ENCODE results near the gene RAD51. TPM values are rescaled to one million over a fixed set of nuclear protein-coding genes. Genes with fewer than 3 reads are reported as not detected.

The RAD51 gene
- 5.8 and 9.6 TPM in 2 replicates for total RNA-seq

GRCh38 chr15:40694688-40695468, at the start of gene RAD51:
RAD51 (plus strand) TSS chr15:40695174; CDS start chr15:40698759, 3,585 bp downstream.

GRCh38 chr15:40754883-40755811, 60.2 kb downstream of the RAD51 start, which contains the start of gene RMDN3:
RMDN3 (minus strand) TSS chr15:40755254; CDS start chr15:40754783, 471 bp downstream.

GRCh38 chr15:40763801-40764628, 69.0 kb downstream of the RAD51 start, which contains the start of gene GCHFR:
GCHFR (plus strand) TSS chr15:40764068; CDS start chr15:40764181, 113 bp downstream.

GRCh38 chr15:40769274-40770146, 74.5 kb downstream of the RAD51 start, which contains the start of gene C15orf62:
C15orf62 (plus strand) TSS chr15:40769980; CDS start chr15:40770496, 516 bp downstream.

Other genes with a start within 250 kb of the RAD51 start
- gene CHST14, start 224.2 kb upstream of the RAD51 start, total RNA-seq, result 10.7 and 12.2 TPM in 2 replicates
- 25.7 and 36.2 TPM in 2 replicates for gene CCDC32, start 130.1 kb upstream of the RAD51 start, total RNA-seq
- 17.5 and 19.0 TPM in 2 replicates for gene RPUSD2, start 125.9 kb upstream of the RAD51 start, total RNA-seq
- 18.5 and 24.8 TPM in 2 replicates for gene KNL1, start 100.9 kb upstream of the RAD51 start, total RNA-seq
- 20.8 and 43.0 TPM in 2 replicates for gene RMDN3, start 60.1 kb downstream of the RAD51 start, total RNA-seq
- gene GCHFR, start 68.9 kb downstream of the RAD51 start, total RNA-seq, result 6.8 and 11.2 TPM in 2 replicates
- gene C15orf62, start 74.8 kb downstream of the RAD51 start, total RNA-seq, result under 0.01 and 0.46 TPM in 2 replicates
- 21.4 and 36.9 TPM in 2 replicates for gene ZFYVE19, start 111.9 kb downstream of the RAD51 start, total RNA-seq
- 19.8 and 56.7 TPM in 2 replicates for gene DNAJC17, start 112.3 kb downstream of the RAD51 start, total RNA-seq
- not detected in 2 replicates for gene PPP1R14D, start 133.5 kb downstream of the RAD51 start, total RNA-seq
- gene SPINT1, start 148.9 kb downstream of the RAD51 start, total RNA-seq, result 0.97 and 1.2 TPM in 2 replicates
- under 0.01 and 0.15 TPM in 2 replicates for gene RHOV, start 179.1 kb downstream of the RAD51 start, total RNA-seq
- 44.5 and 46.0 TPM in 2 replicates for gene VPS18, start 199.3 kb downstream of the RAD51 start, total RNA-seq
- 88.8 and 218 TPM in 2 replicates for gene DLL4, start 234.2 kb downstream of the RAD51 start, total RNA-seq

Measured in epithelial cell of umbilical artery (primary cell).